ENCODE results near the gene YLPM1.
"Not testable (repeated sequence)": the region's sequence is repeated elsewhere in the genome, so short reads cannot be mapped to it uniquely, and the experiment has no call there.

YLPM1 gene

DNA sequence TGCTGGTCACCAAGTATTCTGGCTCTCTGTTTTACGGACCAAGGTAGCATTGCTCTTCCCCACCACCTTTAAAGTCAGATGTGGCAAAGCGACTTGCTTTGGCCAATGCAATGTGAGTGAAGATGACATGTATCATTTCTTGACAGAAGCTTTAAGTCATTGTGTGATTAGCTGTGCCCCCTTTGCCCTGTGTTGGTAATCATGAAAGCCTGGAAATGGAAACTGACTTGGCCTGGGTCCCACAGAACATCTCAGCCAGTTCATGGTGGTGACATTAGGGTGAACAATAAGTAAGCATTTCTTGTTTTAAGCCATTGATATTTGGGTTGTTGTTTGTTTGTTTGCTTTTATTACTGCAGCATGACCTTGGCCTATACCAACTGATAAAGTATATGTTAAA is 15.9 kb upstream of the YLPM1 start:
- Histone ChIP-seq H3K4me3 (ENCODE audit: low read length in 2 of 2) (no peak overlapping the region), H3K9ac (ENCODE audit: low read length in 2 of 2) (no peak overlapping the region), H3K4me1 (ENCODE audit: control insufficient read depth, insufficient read depth, low read length) (no peaks in the 10 kb centered on the region), H3K27ac (ENCODE audit: low read length) (no peak overlapping the region), H3K36me3 (ENCODE audit: control insufficient read depth in 2 of 2, insufficient read depth in 2 of 2, low read length in 2 of 2) (no peaks in the 10 kb centered on the region), H3K27me3 (ENCODE audit: control insufficient read depth in 1 of 2, insufficient read depth in 2 of 2, low read length in 2 of 2) (no peaks in the 10 kb centered on the region), H3K9me3 (ENCODE audit: control insufficient read depth in 2 of 2, low read length in 2 of 2) (no peaks in the 10 kb centered on the region)

DNA sequence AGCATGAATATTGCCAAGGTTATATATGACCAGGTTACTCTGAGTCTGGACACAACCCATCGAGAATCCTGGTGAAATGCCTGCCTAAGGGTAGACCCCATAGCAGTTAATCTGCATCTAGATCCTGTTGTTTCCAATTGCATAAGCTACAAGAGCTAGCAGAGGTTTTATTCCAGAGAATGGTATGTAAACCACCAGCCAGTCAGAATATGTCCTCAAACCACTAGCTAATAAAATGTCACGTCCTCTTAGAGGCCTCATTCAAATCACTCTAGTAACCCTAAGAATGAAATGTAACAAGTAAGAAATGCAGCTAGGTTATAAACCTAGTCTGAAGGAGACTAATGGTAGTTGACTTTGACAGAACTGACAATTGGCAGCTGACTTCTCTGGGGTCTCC is 9.0 kb upstream of the YLPM1 start:
- Histone ChIP-seq H3K4me3 (ENCODE audit: low read length in 2 of 2) (no peak overlapping the region), H3K9me3 (ENCODE audit: control insufficient read depth in 2 of 2, low read length in 2 of 2) (no peaks in the 10 kb centered on the region), H3K27me3 (ENCODE audit: control insufficient read depth in 1 of 2, insufficient read depth in 2 of 2, low read length in 2 of 2) (no peaks in the 10 kb centered on the region), H3K27ac (ENCODE audit: low read length) (no peak overlapping the region), H3K9ac (ENCODE audit: low read length in 2 of 2) (no peak overlapping the region), H3K36me3 (ENCODE audit: control insufficient read depth in 2 of 2, insufficient read depth in 2 of 2, low read length in 2 of 2) (no peaks in the 10 kb centered on the region), H3K4me1 (ENCODE audit: control insufficient read depth, insufficient read depth, low read length) (no peaks in the 10 kb centered on the region)

DNA sequence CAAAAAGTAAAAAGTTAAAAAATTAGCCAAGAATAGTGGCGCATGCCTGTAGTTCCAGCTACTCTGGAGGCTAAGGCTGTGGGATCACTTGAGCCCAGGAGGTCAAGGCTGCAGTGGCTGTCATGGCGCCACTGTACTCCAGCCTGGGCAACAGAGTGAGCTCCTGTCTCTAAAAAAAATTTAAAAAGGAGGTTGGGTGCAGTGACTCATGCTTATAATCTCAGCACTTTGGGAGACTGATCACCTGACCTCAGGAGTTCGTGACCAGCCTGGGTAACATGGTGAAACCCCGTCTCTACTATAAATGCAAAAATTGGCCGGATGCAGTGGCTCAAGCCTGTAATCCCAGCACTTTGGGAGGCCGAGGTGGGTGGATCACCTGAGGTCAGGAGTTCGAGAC is 8.2 kb upstream of the YLPM1 start:
- Histone ChIP-seq H3K36me3 (ENCODE audit: control insufficient read depth in 2 of 2, insufficient read depth in 2 of 2, low read length in 2 of 2) (no peaks in the 10 kb centered on the region), H3K4me3 (ENCODE audit: low read length in 2 of 2) (no peak overlapping the region), H3K27me3 (ENCODE audit: control insufficient read depth in 1 of 2, insufficient read depth in 2 of 2, low read length in 2 of 2) (no peaks in the 10 kb centered on the region), H3K4me1 (ENCODE audit: control insufficient read depth, insufficient read depth, low read length) (no peaks in the 10 kb centered on the region), H3K9me3 (ENCODE audit: control insufficient read depth in 2 of 2, low read length in 2 of 2) (no peaks in the 10 kb centered on the region), H3K9ac (ENCODE audit: low read length in 2 of 2) (no peak overlapping the region), H3K27ac (ENCODE audit: low read length) (no peak overlapping the region)

DNA sequence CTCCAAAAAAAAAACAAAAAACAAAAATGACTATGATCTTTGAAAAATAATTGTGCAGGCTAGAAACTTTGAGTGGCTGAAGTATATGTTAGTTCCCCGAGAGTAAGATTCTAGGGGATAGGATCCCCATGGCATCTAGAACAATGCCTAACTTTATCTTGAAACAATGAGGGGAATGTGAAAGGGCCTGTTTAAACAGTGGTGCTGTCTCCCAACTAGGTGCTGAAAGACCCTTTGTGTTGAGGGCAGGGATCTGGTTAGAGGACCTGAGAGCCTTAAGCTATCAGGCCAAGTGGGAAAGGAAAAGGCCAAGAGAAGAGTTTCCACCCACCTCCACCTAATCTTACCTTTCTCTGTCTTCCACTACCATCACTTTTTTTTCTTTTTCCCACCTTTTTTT is 6.8 kb upstream of the YLPM1 start:
- H3K36me3 ChIP-seq (ENCODE audit: control insufficient read depth in 2 of 2, insufficient read depth in 2 of 2, low read length in 2 of 2) = no peaks in the 10 kb centered on the region
- H3K4me3 ChIP-seq (ENCODE audit: low read length in 2 of 2) = no peak overlapping the region
- H3K9me3 ChIP-seq (ENCODE audit: control insufficient read depth in 2 of 2, low read length in 2 of 2) = no peaks in the 10 kb centered on the region
- no peak overlapping the region for H3K9ac ChIP-seq (ENCODE audit: low read length in 2 of 2)
- H3K4me1 ChIP-seq (ENCODE audit: control insufficient read depth, insufficient read depth, low read length) = no peaks in the 10 kb centered on the region
- H3K27me3 ChIP-seq (ENCODE audit: control insufficient read depth in 1 of 2, insufficient read depth in 2 of 2, low read length in 2 of 2) = no peaks in the 10 kb centered on the region
- H3K27ac ChIP-seq (ENCODE audit: low read length) = no peak overlapping the region

DNA sequence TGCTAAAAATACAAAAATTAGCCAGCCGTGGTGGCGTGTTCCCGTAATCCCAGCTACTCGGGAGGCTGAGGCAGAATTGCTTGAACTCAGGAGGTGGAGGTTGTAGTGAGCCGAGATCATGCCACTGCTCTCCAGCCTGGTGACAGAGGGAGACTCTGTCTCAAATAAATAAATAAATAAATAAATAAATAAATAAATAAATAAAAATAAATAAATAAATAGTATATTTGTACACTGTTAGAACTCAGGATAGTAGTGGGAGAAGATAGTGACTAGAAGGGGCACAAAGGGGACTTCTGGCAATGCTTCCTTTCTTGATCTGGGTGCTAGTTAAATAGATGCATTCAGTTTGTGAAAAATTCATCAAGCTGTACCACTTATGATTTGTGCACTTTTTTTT is 4.6 kb upstream of the YLPM1 start:
- H3K36me3 ChIP-seq (ENCODE audit: control insufficient read depth in 2 of 2, insufficient read depth in 2 of 2, low read length in 2 of 2); H3K9me3 ChIP-seq (ENCODE audit: control insufficient read depth in 2 of 2, low read length in 2 of 2); H3K27ac ChIP-seq (ENCODE audit: low read length); H3K27me3 ChIP-seq (ENCODE audit: control insufficient read depth in 1 of 2, insufficient read depth in 2 of 2, low read length in 2 of 2); H3K9ac ChIP-seq (ENCODE audit: low read length in 2 of 2); H3K4me1 ChIP-seq (ENCODE audit: control insufficient read depth, insufficient read depth, low read length); H3K4me3 ChIP-seq (ENCODE audit: low read length in 2 of 2): not testable (repeated sequence)

DNA sequence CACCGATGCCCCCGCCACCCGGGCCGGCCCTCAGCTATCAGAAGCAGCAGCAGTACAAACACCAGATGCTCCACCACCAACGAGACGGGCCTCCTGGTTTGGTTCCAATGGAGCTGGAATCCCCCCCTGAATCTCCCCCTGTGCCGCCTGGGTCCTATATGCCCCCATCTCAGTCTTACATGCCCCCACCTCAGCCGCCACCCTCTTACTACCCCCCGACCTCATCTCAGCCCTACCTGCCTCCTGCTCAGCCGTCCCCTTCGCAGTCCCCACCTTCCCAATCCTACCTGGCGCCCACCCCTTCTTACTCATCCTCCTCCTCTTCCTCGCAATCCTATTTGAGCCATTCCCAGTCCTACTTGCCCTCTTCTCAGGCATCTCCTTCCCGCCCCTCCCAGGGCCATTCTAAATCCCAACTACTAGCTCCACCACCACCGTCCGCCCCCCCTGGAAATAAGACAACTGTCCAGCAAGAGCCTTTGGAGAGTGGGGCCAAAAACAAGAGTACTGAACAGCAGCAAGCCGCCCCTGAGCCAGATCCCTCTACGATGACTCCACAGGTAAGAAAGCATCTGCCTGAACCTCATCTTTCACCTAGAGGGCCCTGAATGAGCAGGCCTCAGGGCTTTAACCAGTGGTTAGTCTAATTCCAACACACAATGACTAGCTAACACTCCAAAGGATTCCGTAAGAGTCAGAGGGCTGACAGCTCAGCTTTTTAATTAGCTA is 851 bp downstream of the YLPM1 start:
- no peaks in the 10 kb centered on the region for H3K36me3 ChIP-seq (ENCODE audit: control insufficient read depth in 2 of 2, insufficient read depth in 2 of 2, low read length in 2 of 2)
- peak overlapping the region; percentile 80 for H3K27ac ChIP-seq (ENCODE audit: low read length)
- H3K9ac ChIP-seq (ENCODE audit: low read length in 2 of 2) = peak overlapping the region; percentile 88 to 93
- peaks cover 2% of the 10 kb centered on the region for H3K4me1 ChIP-seq (ENCODE audit: control insufficient read depth, insufficient read depth, low read length)
- peak overlapping the region; percentile 72 to 88 for H3K4me3 ChIP-seq (ENCODE audit: low read length in 2 of 2)
- H3K9me3 ChIP-seq (ENCODE audit: control insufficient read depth in 2 of 2, low read length in 2 of 2) = no peaks in the 10 kb centered on the region
- H3K27me3 ChIP-seq (ENCODE audit: control insufficient read depth in 1 of 2, insufficient read depth in 2 of 2, low read length in 2 of 2) = no peaks in the 10 kb centered on the region

DNA sequence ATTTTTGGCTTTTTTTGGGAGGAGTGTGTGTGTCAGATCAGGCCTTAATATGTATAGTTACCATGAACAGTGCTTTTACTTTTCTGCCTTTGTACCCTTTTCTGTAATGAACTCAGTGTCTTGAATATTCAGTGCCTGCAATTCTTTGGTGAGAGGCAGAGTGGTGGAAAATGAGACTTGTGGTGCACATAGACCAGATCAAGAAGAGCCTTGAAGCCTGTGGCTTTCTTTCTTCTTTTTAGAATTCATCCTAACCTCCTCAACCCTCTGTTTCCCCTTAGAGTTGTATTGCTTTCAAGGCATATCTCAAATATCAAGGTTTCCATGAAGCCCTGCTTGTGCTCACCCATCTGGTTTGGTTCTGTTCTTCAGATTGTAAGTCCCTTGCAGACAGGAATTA is 2.6 kb downstream of the YLPM1 start:
- Histone ChIP-seq H3K4me1 (ENCODE audit: control insufficient read depth, insufficient read depth, low read length) (peaks cover 2% of the 10 kb centered on the region), H3K4me3 (ENCODE audit: low read length in 2 of 2) (peak overlapping the region; percentile 1 to 88), H3K9me3 (ENCODE audit: control insufficient read depth in 2 of 2, low read length in 2 of 2) (no peaks in the 10 kb centered on the region), H3K27ac (ENCODE audit: low read length) (no peak overlapping the region), H3K36me3 (ENCODE audit: control insufficient read depth in 2 of 2, insufficient read depth in 2 of 2, low read length in 2 of 2) (no peaks in the 10 kb centered on the region), H3K9ac (ENCODE audit: low read length in 2 of 2) (peak overlapping the region in 1 of 2 donors; percentile 93), H3K27me3 (ENCODE audit: control insufficient read depth in 1 of 2, insufficient read depth in 2 of 2, low read length in 2 of 2) (no peaks in the 10 kb centered on the region)

DNA sequence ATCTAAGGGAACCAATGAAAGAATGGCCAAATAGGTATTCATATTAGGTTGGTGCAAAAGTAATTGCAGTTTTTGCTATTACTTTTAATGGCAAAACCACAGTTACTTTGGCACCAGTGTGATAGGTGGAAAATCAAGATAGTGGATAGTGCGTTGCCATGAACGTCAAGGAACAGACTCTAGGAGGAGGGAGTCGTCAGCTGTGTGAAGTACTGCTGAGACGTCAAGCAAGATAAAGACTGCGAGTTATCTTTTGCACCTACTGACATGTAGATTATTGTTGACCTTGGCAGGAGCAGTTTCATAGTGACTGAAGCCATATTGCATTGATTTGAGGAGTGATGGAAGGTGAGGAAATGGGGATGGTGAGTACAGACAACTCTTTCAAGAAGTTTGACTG is 8.3 kb downstream of the YLPM1 start:
- Histone ChIP-seq H3K9ac (ENCODE audit: low read length in 2 of 2) (no peak overlapping the region), H3K27ac (ENCODE audit: low read length) (no peak overlapping the region), H3K9me3 (ENCODE audit: control insufficient read depth in 2 of 2, low read length in 2 of 2) (no peaks in the 10 kb centered on the region), H3K36me3 (ENCODE audit: control insufficient read depth in 2 of 2, insufficient read depth in 2 of 2, low read length in 2 of 2) (no peaks in the 10 kb centered on the region), H3K4me1 (ENCODE audit: control insufficient read depth, insufficient read depth, low read length) (no peaks in the 10 kb centered on the region), H3K27me3 (ENCODE audit: control insufficient read depth in 1 of 2, insufficient read depth in 2 of 2, low read length in 2 of 2) (no peaks in the 10 kb centered on the region), H3K4me3 (ENCODE audit: low read length in 2 of 2) (no peak overlapping the region)

DNA sequence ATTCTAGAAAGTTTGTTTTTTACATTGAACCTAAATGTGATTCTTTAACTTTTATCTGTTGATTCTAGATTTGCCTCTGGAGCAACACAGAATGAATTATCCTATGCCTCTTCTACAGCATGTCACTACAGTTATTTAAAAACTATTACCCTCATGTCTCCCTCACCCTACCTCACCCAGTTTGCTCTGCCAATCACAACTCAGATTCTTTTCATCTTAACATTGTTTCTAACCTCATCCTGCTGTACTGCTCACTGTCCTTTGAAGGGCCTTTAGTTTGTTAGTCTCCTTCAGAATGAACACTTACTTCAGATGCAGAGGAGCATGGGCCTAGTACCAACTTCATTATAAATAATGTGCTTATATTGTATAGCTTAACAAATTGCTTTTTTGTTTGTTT is 21.5 kb downstream of the YLPM1 start:
- Histone ChIP-seq H3K4me1 (ENCODE audit: control insufficient read depth, insufficient read depth, low read length) (no peaks in the 10 kb centered on the region), H3K4me3 (ENCODE audit: low read length in 2 of 2) (no peak overlapping the region), H3K27ac (ENCODE audit: low read length) (no peak overlapping the region), H3K36me3 (ENCODE audit: control insufficient read depth in 2 of 2, insufficient read depth in 2 of 2, low read length in 2 of 2) (peaks cover 32 to 37% of the 10 kb centered on the region in 2 donors), H3K27me3 (ENCODE audit: control insufficient read depth in 1 of 2, insufficient read depth in 2 of 2, low read length in 2 of 2) (no peaks in the 10 kb centered on the region), H3K9ac (ENCODE audit: low read length in 2 of 2) (no peak overlapping the region), H3K9me3 (ENCODE audit: control insufficient read depth in 2 of 2, low read length in 2 of 2) (no peaks in the 10 kb centered on the region)

DNA sequence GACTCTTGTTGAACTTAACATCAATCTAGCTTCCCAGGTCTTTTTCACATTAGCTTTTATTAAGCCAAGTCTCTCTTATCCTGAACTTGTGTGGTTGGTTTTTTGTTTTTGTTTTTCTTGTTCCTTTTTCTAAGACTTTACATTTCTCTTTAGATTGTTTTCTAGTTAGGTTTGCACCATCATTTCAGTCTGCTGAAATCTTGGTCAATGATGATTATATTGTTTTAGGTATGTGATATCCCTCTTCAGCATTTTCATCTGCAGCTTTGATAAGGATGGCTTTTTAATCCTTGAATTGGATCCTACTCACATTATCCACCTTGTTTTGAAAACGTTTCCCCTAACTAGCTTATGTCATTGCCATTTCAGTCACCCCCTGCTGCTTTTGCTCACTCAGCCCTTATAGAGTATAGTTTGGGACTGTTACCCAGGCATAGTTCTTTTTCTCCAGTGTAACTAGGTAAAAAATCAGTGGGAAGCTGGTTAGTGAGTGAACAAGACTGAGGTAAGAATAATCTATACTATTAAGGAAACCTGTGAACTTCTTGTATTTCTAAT is 22.0 kb downstream of the YLPM1 start:
- no peaks in the 10 kb centered on the region for H3K4me1 ChIP-seq (ENCODE audit: control insufficient read depth, insufficient read depth, low read length)
- H3K4me3 ChIP-seq (ENCODE audit: low read length in 2 of 2) = no peak overlapping the region
- no peaks in the 10 kb centered on the region for H3K27me3 ChIP-seq (ENCODE audit: control insufficient read depth in 1 of 2, insufficient read depth in 2 of 2, low read length in 2 of 2)
- no peak overlapping the region for H3K27ac ChIP-seq (ENCODE audit: low read length)
- peaks cover 32 to 34% of the 10 kb centered on the region in 2 donors for H3K36me3 ChIP-seq (ENCODE audit: control insufficient read depth in 2 of 2, insufficient read depth in 2 of 2, low read length in 2 of 2)
- H3K9me3 ChIP-seq (ENCODE audit: control insufficient read depth in 2 of 2, low read length in 2 of 2) = no peaks in the 10 kb centered on the region
- no peak overlapping the region for H3K9ac ChIP-seq (ENCODE audit: low read length in 2 of 2)

DNA sequence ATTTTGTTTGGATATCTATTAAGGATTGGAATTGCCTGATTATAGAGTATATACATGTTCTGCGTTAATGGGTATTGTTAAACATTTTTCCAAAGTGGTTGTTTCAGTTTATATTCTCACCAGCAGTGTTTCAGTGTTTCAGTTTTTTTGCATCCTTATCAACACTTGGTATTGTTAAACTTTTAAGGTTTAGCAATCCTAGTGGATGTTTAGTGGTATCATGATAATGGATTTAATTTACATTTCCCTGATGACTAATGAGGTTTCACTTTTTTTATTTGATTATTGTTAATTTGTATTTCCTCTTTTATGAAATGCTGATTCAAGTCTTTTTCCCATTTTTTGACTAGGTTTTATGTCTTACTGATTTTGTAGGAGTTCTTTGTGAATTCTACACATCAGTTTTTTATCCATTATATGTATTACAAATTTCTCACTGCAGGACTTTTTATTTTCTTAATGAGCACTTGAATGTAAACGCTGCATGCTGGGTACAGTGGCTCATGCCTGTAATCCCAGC is 23.7 kb downstream of the YLPM1 start:
- Histone ChIP-seq H3K4me1 (ENCODE audit: control insufficient read depth, insufficient read depth, low read length) (no peaks in the 10 kb centered on the region), H3K27me3 (ENCODE audit: control insufficient read depth in 1 of 2, insufficient read depth in 2 of 2, low read length in 2 of 2) (no peaks in the 10 kb centered on the region), H3K27ac (ENCODE audit: low read length) (no peak overlapping the region), H3K9ac (ENCODE audit: low read length in 2 of 2) (no peak overlapping the region), H3K4me3 (ENCODE audit: low read length in 2 of 2) (no peak overlapping the region), H3K36me3 (ENCODE audit: control insufficient read depth in 2 of 2, insufficient read depth in 2 of 2, low read length in 2 of 2) (peaks cover 19 to 20% of the 10 kb centered on the region in 2 donors), H3K9me3 (ENCODE audit: control insufficient read depth in 2 of 2, low read length in 2 of 2) (no peaks in the 10 kb centered on the region)
